HUDEP-2 (cell line): ENCODE results near the gene TGFBR3L.
A peak's percentile ranks its signal among the peaks of the same experiment; 100 is the strongest.

Experiments used
- DNase-seq, 76 experiments: peaks; one replicate each; lab custom pipeline; 2025; ENCODE audit not compliant: unreplicated experiment in 76 of 76; lab: John Stamatoyannopoulos, UW

The TGFBR3L gene

DNA sequence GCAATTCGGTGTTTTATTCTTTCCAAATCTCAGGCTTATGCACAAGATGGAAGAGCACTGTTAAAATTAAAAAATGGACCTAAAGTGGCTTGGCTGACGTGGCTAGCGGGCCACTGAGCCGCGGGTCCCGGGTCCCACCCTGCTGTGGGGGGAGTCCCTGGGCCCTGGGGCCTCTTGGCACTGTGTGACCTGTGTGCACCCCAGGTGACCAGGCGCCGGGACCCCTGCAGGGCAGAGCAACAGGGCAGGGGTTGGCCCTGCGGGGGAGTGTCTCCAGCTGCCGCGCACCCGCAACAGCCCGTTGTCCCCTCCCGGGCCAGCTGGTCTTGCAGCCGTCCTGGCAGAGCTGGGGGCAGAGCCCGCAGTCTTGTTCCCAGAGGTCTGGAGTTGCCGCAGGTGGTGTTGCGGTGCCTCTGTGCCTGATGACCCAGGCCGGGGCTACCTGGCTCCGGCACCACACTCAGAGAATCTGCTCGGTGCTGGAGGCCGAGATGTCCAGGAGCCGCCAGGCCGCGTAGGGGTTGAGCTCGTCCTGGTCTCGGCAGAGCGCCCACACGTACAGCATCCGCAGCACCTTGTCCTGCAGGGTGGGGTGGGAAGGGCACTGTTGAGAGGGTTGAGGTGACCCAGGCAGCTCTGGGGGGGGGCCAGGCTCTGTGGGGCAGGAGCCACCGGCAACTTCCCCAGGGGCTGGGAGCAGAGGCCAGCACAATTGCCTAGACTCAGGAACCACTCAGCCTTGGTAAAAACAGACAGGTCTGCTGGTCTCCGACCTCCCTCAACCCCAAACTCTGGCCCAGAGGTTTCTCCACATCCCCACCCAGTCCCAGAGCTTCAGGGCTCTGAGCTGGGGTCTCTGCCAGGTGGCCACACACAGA lies 12.3 kb downstream of the TGFBR3L start:
- DNase-seq: peak in 1 of 76 experiments; percentile 17

DNA sequence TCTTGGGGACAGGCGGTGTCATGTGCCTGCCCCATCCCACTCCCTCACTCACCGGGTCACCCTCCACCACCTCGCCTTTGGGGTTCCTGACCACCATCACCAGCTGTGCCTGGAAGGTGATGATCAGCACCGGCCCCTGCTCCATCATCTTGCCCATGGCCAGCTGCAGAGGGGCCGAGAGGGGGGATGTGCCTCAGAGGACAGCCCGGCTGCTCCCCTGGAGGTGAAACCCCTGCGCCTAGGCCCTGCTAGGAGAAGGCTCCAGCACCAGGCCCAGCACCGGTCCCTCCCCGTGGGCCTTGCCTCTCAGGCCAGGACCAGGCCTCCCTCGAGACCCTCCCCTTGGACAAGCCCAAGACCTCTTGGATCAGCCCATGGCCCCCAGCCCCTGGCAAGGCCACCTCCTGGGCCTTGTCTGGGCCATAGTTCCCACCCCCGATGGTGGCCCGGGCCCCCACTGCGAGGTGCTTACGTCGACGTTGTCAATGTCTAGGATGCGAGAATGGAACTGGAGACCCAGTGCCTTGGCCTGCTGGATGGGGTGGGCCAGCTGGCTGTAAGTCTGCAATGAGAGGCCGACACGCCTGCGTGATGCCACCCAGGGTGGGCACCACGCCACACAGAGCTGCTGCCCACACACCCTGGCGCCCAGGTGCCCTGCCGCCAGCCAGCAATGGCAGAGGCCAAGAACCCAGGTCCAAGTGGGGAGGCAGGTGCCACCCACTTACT lies 13.1 kb downstream of the TGFBR3L start:
- no peak for DNase-seq

DNA sequence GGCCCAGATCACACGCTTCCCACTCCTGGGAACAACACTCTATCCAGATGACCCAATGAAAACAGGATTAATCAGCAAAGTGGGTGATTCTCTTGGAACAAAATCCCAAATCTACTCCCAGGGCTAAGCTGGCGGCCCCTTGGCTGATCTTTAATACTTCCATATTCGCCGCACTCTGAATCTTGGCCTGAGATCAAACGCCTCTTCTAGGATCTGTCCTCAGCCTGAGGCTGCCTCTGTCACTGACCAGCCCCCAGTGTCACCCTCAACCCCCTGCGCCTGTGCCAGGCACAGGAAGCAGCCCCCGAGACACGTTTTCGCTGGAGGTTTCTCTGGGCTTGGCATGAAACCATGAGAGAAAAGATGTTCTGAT lies 13.7 kb downstream of the TGFBR3L start:
- no peak for DNase-seq

DNA sequence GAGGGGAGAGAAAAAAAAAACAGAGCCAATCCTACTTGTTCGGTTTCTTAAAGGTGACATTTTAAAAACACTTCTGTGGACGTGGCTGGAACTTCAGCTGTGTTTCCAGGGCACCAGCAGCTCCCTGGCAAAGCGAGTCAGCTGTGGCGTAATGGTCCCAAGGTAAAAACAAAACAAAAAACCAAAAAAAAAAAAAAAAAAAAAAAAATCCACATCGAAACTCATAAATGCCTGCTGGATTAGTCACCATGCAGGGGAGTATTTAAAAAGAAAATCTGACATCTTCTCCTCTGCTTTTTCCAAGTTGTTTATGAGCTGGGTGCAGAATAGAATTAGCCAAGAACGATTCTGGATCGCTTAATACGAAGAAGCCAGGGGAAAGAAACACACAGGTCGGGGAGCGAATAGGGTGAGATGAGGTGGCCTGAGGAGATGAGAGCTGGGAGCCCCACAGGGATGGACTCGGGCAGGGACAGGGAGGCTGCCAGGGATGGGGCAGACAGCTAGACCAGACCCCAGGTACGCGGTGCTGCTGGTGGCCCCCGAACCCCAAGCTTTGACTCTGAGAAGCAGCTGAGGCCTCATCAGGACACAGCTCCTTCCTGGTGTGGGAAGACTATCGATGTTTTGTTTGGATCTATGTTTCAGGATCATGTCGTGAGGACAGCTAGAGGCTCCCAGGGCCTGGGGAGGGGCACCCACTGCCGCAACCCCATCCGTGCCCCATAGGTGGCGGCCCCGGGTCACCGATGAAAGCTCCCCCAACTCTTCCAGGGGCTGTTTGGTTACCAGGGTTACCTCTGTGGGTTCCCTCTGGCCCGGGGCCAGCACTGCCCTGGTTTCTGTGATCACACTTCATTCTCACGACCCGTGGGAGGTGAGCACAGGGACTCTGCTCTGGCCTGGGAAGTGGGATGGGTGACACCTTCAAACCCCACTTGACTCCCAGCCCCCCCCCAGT lies 14.4 kb downstream of the TGFBR3L start:
- peak in 47 of 76 experiments; percentile 16 to 78 (median 46) for DNase-seq

GRCh38 chr19:7930030-7930429 lies 15.4 kb downstream of the TGFBR3L start:
- DNase-seq: peak in 4 of 76 experiments; percentile 14 to 52 (median 32)

- DNase-seq: no peak
These were observed 16.1 kb downstream of the TGFBR3L start for GRCh38 chr19:7930765-7931164.

DNA sequence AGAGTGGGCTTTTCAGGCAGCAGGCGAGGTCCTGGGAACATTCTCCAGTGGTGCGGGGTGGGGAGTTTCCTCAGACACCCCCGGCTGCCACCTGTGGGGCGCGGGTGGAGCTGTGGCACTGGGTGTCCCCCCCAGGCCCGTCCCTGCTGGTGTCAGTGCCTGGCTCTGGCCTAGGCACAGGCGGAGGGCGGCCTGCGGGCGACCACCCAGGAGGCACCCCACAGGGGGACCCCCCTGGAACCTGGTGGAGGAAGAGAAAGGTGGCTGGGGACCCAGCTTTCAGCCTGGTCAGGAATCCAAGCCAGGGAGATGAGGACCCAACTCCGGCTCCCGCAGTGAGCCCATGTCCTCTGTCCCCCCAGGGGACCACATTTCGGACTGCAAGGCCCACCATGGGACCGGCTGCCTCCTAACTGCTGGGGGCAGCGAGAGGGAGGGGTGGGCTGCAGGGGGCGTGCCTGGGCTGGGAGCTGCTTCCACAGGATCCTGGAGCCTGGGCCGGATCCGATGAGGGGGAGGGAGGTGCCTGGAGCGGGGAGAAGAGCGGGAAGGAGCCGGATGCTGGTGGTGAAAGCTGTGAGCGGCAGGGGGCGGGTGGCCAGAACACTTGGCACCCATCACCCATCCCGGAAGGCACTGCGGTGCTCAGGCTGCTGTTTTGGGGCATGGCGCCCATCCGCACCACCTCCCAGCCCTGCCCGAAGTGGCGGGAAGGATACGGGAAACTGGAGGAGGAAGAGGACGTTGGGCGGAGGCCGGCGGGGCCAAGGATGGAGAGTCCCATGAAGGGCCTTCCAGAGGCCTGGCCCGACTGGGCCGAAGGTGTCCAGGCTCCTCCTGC lies 16.8 kb downstream of the TGFBR3L start:
- DNase-seq: no peak

- no peak for DNase-seq
These were observed 17.8 kb downstream of the TGFBR3L start for GRCh38 chr19:7932276-7932929.

DNA sequence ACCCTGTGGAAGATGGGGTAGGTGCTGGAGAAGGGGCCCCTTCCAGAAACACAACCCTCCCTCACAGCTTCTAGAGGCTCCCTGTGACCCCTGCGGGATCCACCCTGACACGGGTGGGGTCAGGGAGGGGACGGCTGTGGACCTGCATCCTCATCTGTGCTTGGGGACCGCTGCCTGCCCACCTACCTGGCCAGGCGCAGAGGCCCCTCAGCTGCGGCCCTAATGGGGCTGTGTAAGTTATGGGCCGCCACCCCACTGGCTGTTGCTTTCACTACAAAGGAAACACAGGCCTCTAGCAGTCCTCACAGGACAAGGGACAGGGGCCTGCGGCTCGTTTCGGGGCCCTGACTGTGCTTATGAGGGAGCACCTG lies 18.3 kb downstream of the TGFBR3L start:
- DNase-seq: no peak

DNA sequence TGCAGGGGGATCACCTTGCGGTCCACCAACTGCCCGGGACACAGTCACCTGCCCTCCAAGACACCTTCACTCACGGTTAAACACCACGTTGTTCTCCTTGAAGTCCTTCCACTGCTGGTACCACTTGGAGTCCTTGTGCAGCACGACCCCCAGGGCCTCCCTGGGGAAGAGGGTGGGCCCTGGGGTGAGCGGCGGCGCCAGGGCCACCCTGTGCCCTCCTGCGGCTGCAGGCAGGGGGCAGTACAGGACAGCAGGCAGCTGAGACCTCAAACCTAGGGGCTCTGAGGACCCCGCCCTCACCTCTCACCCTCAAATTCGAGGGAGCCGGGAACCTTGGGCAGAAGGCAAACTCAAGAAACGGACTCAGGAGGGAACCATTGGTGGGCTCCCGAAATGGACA lies 18.8 kb downstream of the TGFBR3L start:
- no peak for DNase-seq

DNA sequence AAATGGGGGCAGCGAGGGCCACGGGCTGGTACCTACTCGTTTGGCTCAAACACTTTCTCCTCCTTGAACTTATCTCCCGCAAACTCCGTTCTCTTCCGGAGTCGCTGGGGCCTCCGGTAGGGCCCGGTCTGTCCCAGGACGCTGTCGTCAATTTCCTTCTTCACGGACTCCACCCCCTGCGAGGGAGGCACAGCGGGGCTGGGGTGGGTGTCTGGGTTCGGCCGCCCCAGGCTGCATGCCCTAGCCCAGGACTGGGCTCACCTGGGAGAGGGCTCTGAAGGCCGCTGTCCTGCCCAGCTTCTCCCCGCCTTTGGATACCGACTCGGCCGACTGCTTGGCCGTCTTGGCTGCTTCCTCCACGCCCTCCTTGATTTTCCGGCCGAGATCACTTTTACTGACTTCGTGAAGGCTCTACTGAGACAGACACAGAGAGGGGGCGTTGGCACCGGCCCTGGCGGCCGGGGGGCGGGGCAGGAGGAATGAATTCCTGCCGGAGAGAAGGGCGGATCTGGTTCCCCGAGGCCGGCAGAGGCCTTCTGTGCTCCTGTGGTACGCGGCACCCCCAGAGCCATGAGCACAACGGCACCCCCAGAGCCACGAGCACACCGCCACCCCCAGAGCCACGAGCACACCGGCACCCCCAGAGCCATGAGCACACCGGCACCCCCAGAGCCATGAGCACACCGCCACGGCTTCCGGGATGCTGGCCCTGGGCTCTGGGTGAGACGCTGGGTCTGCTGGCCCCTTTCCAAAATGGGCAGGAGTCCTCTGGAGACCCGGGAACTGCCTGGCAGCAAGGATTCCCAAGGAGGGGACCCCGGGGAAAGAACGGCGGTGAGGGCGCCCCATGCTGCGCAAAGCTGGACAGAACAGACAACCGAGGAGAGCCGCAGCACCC lies 19.4 kb downstream of the TGFBR3L start:
- no peak for DNase-seq

- DNase-seq: no peak
These were observed 20.1 kb downstream of the TGFBR3L start for GRCh38 chr19:7934766-7935165.

GRCh38 chr19:7940841-7941240 lies 26.2 kb downstream of the TGFBR3L start:
- DNase-seq: no peak

GRCh38 chr19:7941895-7942596 lies 27.4 kb downstream of the TGFBR3L start:
- DNase-seq: no peak

GRCh38 chr19:7942981-7943443 lies 28.4 kb downstream of the TGFBR3L start:
- peak in 1 of 76 experiments; percentile 53 for DNase-seq

- peak; percentile 80 to 100 (median 100) for DNase-seq
These were observed 29.0 kb downstream of the TGFBR3L start, which contains the start of gene TIMM44 for GRCh38 chr19:7943444-7944176. TSS of gene TIMM44 (minus strand) at chr19:7943666. CDS start at chr19:7943651, 15 bp downstream.
